ENCODE data around the gene LMBRD1.

The LMBRD1 gene

GRCh38 chr6:69729870-69730449 lies 66.8 kb downstream of the LMBRD1 start:
- TF ChIP-seq GATA2 (IDR thresholded peaks at IDR 0.05; ENCODE audit: low read depth, low read length) (no peak), GATA3 (IDR thresholded peaks at IDR 0.05; ENCODE audit: low read depth, low read length) (no peak)

- TF ChIP-seq GATA3 (IDR thresholded peaks at IDR 0.05; ENCODE audit: low read depth, low read length) (no peak), GATA2 (IDR thresholded peaks at IDR 0.05; ENCODE audit: low read depth, low read length) (no peak)
Observed at GRCh38 chr6:69722683-69723082, 74.1 kb downstream of the LMBRD1 start.

- TF ChIP-seq GATA3 (IDR thresholded peaks at IDR 0.05; ENCODE audit: low read depth, low read length) (no peak), GATA2 (IDR thresholded peaks at IDR 0.05; ENCODE audit: low read depth, low read length) (no peak)
Observed at GRCh38 chr6:69719602-69720193, 77.1 kb downstream of the LMBRD1 start.

- TF ChIP-seq GATA2 (IDR thresholded peaks at IDR 0.05; ENCODE audit: low read depth, low read length), result no peak
- TF ChIP-seq GATA3 (IDR thresholded peaks at IDR 0.05; ENCODE audit: low read depth, low read length), result no peak
Observed at GRCh38 chr6:69706724-69707123, 90.1 kb downstream of the LMBRD1 start.

GRCh38 chr6:69705954-69706353 lies 90.9 kb downstream of the LMBRD1 start:
- TF ChIP-seq GATA2 (IDR thresholded peaks at IDR 0.05; ENCODE audit: low read depth, low read length) (no peak), GATA3 (IDR thresholded peaks at IDR 0.05; ENCODE audit: low read depth, low read length) (no peak)

GRCh38 chr6:69704916-69705315 lies 91.9 kb downstream of the LMBRD1 start:
- TF ChIP-seq GATA3 (IDR thresholded peaks at IDR 0.05; ENCODE audit: low read depth, low read length) (no peak), GATA2 (IDR thresholded peaks at IDR 0.05; ENCODE audit: low read depth, low read length) (no peak)

- no peak for TF ChIP-seq GATA2 (IDR thresholded peaks at IDR 0.05; ENCODE audit: low read depth, low read length)
- TF ChIP-seq GATA3 (IDR thresholded peaks at IDR 0.05; ENCODE audit: low read depth, low read length), result no peak
Observed at GRCh38 chr6:69699655-69700054, 97.2 kb downstream of the LMBRD1 start.

GRCh38 chr6:69696273-69696672 lies 100.5 kb downstream of the LMBRD1 start:
- TF ChIP-seq GATA2 (IDR thresholded peaks at IDR 0.05; ENCODE audit: low read depth, low read length) (no peak), GATA3 (IDR thresholded peaks at IDR 0.05; ENCODE audit: low read depth, low read length) (no peak)

- TF ChIP-seq GATA3 (IDR thresholded peaks at IDR 0.05; ENCODE audit: low read depth, low read length) (no peak), GATA2 (IDR thresholded peaks at IDR 0.05; ENCODE audit: low read depth, low read length) (no peak)
Observed at GRCh38 chr6:69693762-69694161, 103.0 kb downstream of the LMBRD1 start.

GRCh38 chr6:69690986-69691385 lies 105.8 kb downstream of the LMBRD1 start:
- no peak for TF ChIP-seq GATA3 (IDR thresholded peaks at IDR 0.05; ENCODE audit: low read depth, low read length)
- TF ChIP-seq GATA2 (IDR thresholded peaks at IDR 0.05; ENCODE audit: low read depth, low read length), result no peak

GRCh38 chr6:69680302-69680701 lies 116.5 kb downstream of the LMBRD1 start:
- TF ChIP-seq GATA3 (IDR thresholded peaks at IDR 0.05; ENCODE audit: low read depth, low read length) (no peak), GATA2 (IDR thresholded peaks at IDR 0.05; ENCODE audit: low read depth, low read length) (no peak)

GRCh38 chr6:69673298-69673697 lies 123.5 kb downstream of the LMBRD1 start:
- TF ChIP-seq GATA2 (IDR thresholded peaks at IDR 0.05; ENCODE audit: low read depth, low read length), result no peak
- no peak for TF ChIP-seq GATA3 (IDR thresholded peaks at IDR 0.05; ENCODE audit: low read depth, low read length)

GRCh38 chr6:69668916-69669315 lies 127.9 kb downstream of the LMBRD1 start:
- TF ChIP-seq GATA2 (IDR thresholded peaks at IDR 0.05; ENCODE audit: low read depth, low read length), result no peak

GRCh38 chr6:69665437-69665836 lies 131.4 kb downstream of the LMBRD1 start:
- TF ChIP-seq GATA2 (IDR thresholded peaks at IDR 0.05; ENCODE audit: low read depth, low read length) (no peak), GATA3 (IDR thresholded peaks at IDR 0.05; ENCODE audit: low read depth, low read length) (no peak)

- TF ChIP-seq GATA2 (IDR thresholded peaks at IDR 0.05; ENCODE audit: low read depth, low read length), result no peak
- TF ChIP-seq GATA3 (IDR thresholded peaks at IDR 0.05; ENCODE audit: low read depth, low read length), result no peak
Observed at GRCh38 chr6:69664551-69664950, 132.3 kb downstream of the LMBRD1 start.

GRCh38 chr6:69663215-69663614 lies 133.6 kb downstream of the LMBRD1 start:
- no peak for TF ChIP-seq GATA2 (IDR thresholded peaks at IDR 0.05; ENCODE audit: low read depth, low read length)
- no peak for TF ChIP-seq GATA3 (IDR thresholded peaks at IDR 0.05; ENCODE audit: low read depth, low read length)

All from SH-SY5Y (cell line).